ENCODE results near the gene OR3A2.
"Not testable (repeated sequence)": the region's sequence is repeated elsewhere in the genome, so short reads cannot be mapped to it uniquely, and the experiment has no call there.

OR3A2 gene

GRCh38 chr17:3411070-3411469 lies 25.0 kb upstream of the OR3A2 start, which contains the start of gene OR3A3:
Gene OR3A3 (plus strand): TSS chr17:3411370.
- no peak for TF ChIP-seq CTCF (IDR thresholded peaks at IDR 0.05; ENCODE audit: low read depth, low read length)
- no peak within 1 kb of the TSS for H3K4me3 ChIP-seq (ENCODE audit: low read depth, low read length)
- peaks cover 44% of the 10 kb centered on the region for H3K27me3 ChIP-seq (ENCODE audit: insufficient read depth, low read depth, severe bottlenecking)
- no peak for DNase-seq
- H3K9me3 ChIP-seq (ENCODE audit: severe bottlenecking): peaks cover 15% of the 10 kb centered on the region
- H3K27ac ChIP-seq: no peak within 1 kb of the TSS
- H3K36me3 ChIP-seq: no peaks in the 10 kb centered on the region

- Histone ChIP-seq H3K9me3 (ENCODE audit: severe bottlenecking) (peaks cover 11% of the 10 kb centered on the region), H3K27me3 (ENCODE audit: insufficient read depth, low read depth, severe bottlenecking) (peaks cover 42% of the 10 kb centered on the region)
- not testable (repeated sequence) for H3K4me3 ChIP-seq (ENCODE audit: low read depth, low read length); H3K27ac ChIP-seq; H3K36me3 ChIP-seq; DNase-seq
These were observed 17.7 kb upstream of the OR3A2 start for GRCh38 chr17:3403856-3404255.

GRCh38 chr17:3401786-3402185 lies 15.7 kb upstream of the OR3A2 start:
- Histone ChIP-seq H3K9me3 (ENCODE audit: severe bottlenecking) (peaks cover 4% of the 10 kb centered on the region), H3K36me3 (no peaks in the 10 kb centered on the region), H3K4me3 (ENCODE audit: low read depth, low read length) (no peak overlapping the region), H3K27me3 (ENCODE audit: insufficient read depth, low read depth, severe bottlenecking) (peaks cover 50% of the 10 kb centered on the region), H3K27ac (no peak overlapping the region)
- TF ChIP-seq CTCF (IDR thresholded peaks at IDR 0.05; ENCODE audit: low read depth, low read length): no peak
- DNase-seq: no peak

- H3K36me3 ChIP-seq: no peaks in the 10 kb centered on the region
- H3K9me3 ChIP-seq (ENCODE audit: severe bottlenecking): no peaks in the 10 kb centered on the region
- H3K27ac ChIP-seq: no peak overlapping the region
- H3K4me3 ChIP-seq (ENCODE audit: low read depth, low read length): no peak overlapping the region
- no peak for DNase-seq
- no peak for TF ChIP-seq CTCF (IDR thresholded peaks at IDR 0.05; ENCODE audit: low read depth, low read length)
- peaks cover 52% of the 10 kb centered on the region for H3K27me3 ChIP-seq (ENCODE audit: insufficient read depth, low read depth, severe bottlenecking)
These were observed 13.9 kb upstream of the OR3A2 start for GRCh38 chr17:3400055-3400454.

- TF ChIP-seq CTCF (IDR thresholded peaks at IDR 0.05; ENCODE audit: low read depth, low read length): no peak
- no peak for DNase-seq
These were observed 12.2 kb upstream of the OR3A2 start, which contains the start of gene OR1E1 for GRCh38 chr17:3398310-3398709. Gene OR1E1 (minus strand): TSS chr17:3398410. CDS start chr17:3398410, 0 bp downstream.

GRCh38 chr17:3397801-3398200 lies 11.7 kb upstream of the OR3A2 start:
- not testable (repeated sequence) for H3K27ac ChIP-seq; DNase-seq; H3K9me3 ChIP-seq (ENCODE audit: severe bottlenecking); H3K4me3 ChIP-seq (ENCODE audit: low read depth, low read length); H3K36me3 ChIP-seq
- H3K27me3 ChIP-seq (ENCODE audit: insufficient read depth, low read depth, severe bottlenecking): peaks cover 48% of the 10 kb centered on the region

More at GRCh38 chr17:3398310-3398709, 12.2 kb upstream of the OR3A2 start, which contains the start of gene OR1E1:
- Histone ChIP-seq H3K9me3 (ENCODE audit: severe bottlenecking) (no peaks in the 10 kb centered on the region), H3K4me3 (ENCODE audit: low read depth, low read length) (no peak within 1 kb of the TSS), H3K27ac (no peak within 1 kb of the TSS), H3K36me3 (no peaks in the 10 kb centered on the region), H3K27me3 (ENCODE audit: insufficient read depth, low read depth, severe bottlenecking) (peaks cover 49% of the 10 kb centered on the region)

- no peak for TF ChIP-seq CTCF (IDR thresholded peaks at IDR 0.05; ENCODE audit: low read depth, low read length)
- no peak overlapping the region for H3K27ac ChIP-seq
- no peaks in the 10 kb centered on the region for H3K36me3 ChIP-seq
- H3K27me3 ChIP-seq (ENCODE audit: insufficient read depth, low read depth, severe bottlenecking): peaks cover 31% of the 10 kb centered on the region
- no peak overlapping the region for H3K4me3 ChIP-seq (ENCODE audit: low read depth, low read length)
- DNase-seq: no peak
- H3K9me3 ChIP-seq (ENCODE audit: severe bottlenecking): peaks cover 2% of the 10 kb centered on the region
These were observed 3.7 kb upstream of the OR3A2 start for GRCh38 chr17:3389791-3390190.
